ENCODE measurements around the gene RBBP8NL. TPM values are rescaled to one million over a fixed set of nuclear protein-coding genes. Genes with fewer than 3 reads are reported as not detected.

The RBBP8NL gene
- total and polyA plus RNA-seq, 4 donors = under 0.01 to 0.14 TPM; not detected in 2

GRCh38 chr20:62396367-62397239, 30.7 kb downstream of the RBBP8NL start:
- no peak for TF ChIP-seq CTCF (IDR thresholded peaks at IDR 0.05; ENCODE audit: low read depth, low read length, missing input control)
- TF ChIP-seq HNF4A (conservative IDR thresholded peaks at IDR 0.05) = no peak
- TF ChIP-seq RXRA (IDR thresholded peaks at IDR 0.05) = no peak
- TF ChIP-seq, protein P1, sequence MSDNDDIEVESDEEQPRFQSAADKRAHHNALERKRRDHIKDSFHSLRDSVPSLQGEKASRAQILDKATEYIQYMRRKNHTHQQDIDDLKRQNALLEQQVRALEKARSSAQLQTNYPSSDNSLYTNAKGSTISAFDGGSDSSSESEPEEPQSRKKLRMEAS (IDR thresholded peaks at IDR 0.05) = no peak
- TF ChIP-seq GABPA (IDR thresholded peaks at IDR 0.05 in 1 of 2, conservative IDR thresholded peaks at IDR 0.05 in 1 of 2) = no peak
- TF ChIP-seq JUND (IDR thresholded peaks at IDR 0.05) = no peak
- TF ChIP-seq, protein P2, sequence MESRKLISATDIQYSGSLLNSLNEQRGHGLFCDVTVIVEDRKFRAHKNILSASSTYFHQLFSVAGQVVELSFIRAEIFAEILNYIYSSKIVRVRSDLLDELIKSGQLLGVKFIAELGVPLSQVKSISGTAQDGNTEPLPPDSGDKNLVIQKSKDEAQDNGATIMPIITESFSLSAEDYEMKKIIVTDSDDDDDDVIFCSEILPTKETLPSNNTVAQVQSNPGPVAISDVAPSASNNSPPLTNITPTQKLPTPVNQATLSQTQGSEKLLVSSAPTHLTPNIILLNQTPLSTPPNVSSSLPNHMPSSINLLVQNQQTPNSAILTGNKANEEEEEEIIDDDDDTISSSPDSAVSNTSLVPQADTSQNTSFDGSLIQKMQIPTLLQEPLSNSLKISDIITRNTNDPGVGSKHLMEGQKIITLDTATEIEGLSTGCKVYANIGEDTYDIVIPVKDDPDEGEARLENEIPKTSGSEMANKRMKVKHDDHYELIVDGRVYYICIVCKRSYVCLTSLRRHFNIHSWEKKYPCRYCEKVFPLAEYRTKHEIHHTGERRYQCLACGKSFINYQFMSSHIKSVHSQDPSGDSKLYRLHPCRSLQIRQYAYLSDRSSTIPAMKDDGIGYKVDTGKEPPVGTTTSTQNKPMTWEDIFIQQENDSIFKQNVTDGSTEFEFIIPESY (IDR thresholded peaks at IDR 0.05) = no peak
- TF ChIP-seq SP1 (IDR thresholded peaks at IDR 0.05) = no peak
- Histone ChIP-seq H3K27me3 (ENCODE audit: control insufficient read depth in 4 of 4, insufficient read depth in 4 of 4, low read length in 3 of 4) (no peaks in the 10 kb centered on the region), H3K9me3 (ENCODE audit: control insufficient read depth in 4 of 4, low read length in 3 of 4) (no peaks in the 10 kb centered on the region), H3K27ac (ENCODE audit: low read depth in 1 of 2, low read length in 2 of 2) (no peak overlapping the region), H3K9ac (ENCODE audit: low read depth in 1 of 2, low read length in 2 of 2) (no peak overlapping the region), H3K36me3 (ENCODE audit: control insufficient read depth in 4 of 4, insufficient read depth in 3 of 4, low read depth in 1 of 4, low read length in 3 of 4) (peaks cover 0 to 2% (median 0%) of the 10 kb centered on the region in 4 donors), H3K4me1 (ENCODE audit: control insufficient read depth in 4 of 4, insufficient read depth in 4 of 4, low read length in 3 of 4) (peaks cover 0 to 7% (median 3%) of the 10 kb centered on the region in 4 donors), H3K4me3 (ENCODE audit: low read depth in 1 of 3, low read length in 3 of 3) (no peak overlapping the region)
- DNase-seq (ENCODE audit: low spot score) = no peak
- 92% methylated on average over 35 of the region's 35 CpGs for WGBS

- Histone ChIP-seq H3K4me1 (ENCODE audit: control insufficient read depth in 4 of 4, insufficient read depth in 4 of 4, low read length in 3 of 4) (peaks cover 3 to 17% (median 11%) of the 10 kb centered on the region in 4 donors), H3K36me3 (ENCODE audit: control insufficient read depth in 4 of 4, insufficient read depth in 3 of 4, low read depth in 1 of 4, low read length in 3 of 4) (peaks cover 0 to 2% (median 0%) of the 10 kb centered on the region in 4 donors), H3K9ac (ENCODE audit: low read depth in 1 of 2, low read length in 2 of 2) (no peak overlapping the region), H3K4me3 (ENCODE audit: low read depth in 1 of 3, low read length in 3 of 3) (no peak overlapping the region), H3K27ac (ENCODE audit: low read depth in 1 of 2, low read length in 2 of 2) (no peak overlapping the region), H3K27me3 (ENCODE audit: control insufficient read depth in 4 of 4, insufficient read depth in 4 of 4, low read length in 3 of 4) (no peaks in the 10 kb centered on the region), H3K9me3 (ENCODE audit: control insufficient read depth in 4 of 4, low read length in 3 of 4) (no peaks in the 10 kb centered on the region)
- WGBS = 94% methylated on average over 27 of the region's 27 CpGs
- DNase-seq (ENCODE audit: low spot score) = no peak
- TF ChIP-seq YY1 (IDR thresholded peaks at IDR 0.05) (no peak), RAD21 (IDR thresholded peaks at IDR 0.05) (no peak), NR2F2 (IDR thresholded peaks at IDR 0.05) (no peak), CTCF (IDR thresholded peaks at IDR 0.05; ENCODE audit: low read depth, low read length, missing input control) (no peak), SP1 (IDR thresholded peaks at IDR 0.05) (no peak)
Measured at GRCh38 chr20:62395311-62396242, 31.8 kb downstream of the RBBP8NL start.
